IMR-90 (cell line): ENCODE results near the gene ADGRB3. TPM values are rescaled to one million over a fixed set of nuclear protein-coding genes. Genes with fewer than 3 reads are reported as not detected.
A peak's percentile ranks its signal among the peaks of the same experiment; 100 is the strongest.

Source experiments
- ATAC-seq: fragments of 200-7000 bp; cut with Tn5 transposase; 2 replicates; pipeline ENCODE4 v1.9.1; 2020; ENCODE audit warnings: low read depth, mild to moderate bottlenecking, moderate library complexity
- BruUV-seq: library from RNA; stranded (reverse); fragments of 400-500 nt; replicated peaks from 2 replicates; lab custom pipeline; 2021; lab: Mats Ljungman, UMichigan
- CTCF ChIA-PET: fragments of 300-600 bp; formaldehyde crosslinking; extraction: SDS; loops from one replicate; lab custom pipeline; 2021; ENCODE audit warnings: antibody characterized with exemption; lab: Yijun Ruan, JAX
- POLR2A ChIA-PET: fragments of 300-600 bp; sonication (Branson Sonifier 250); formaldehyde crosslinking; loops from one replicate; lab custom pipeline; 2022; ENCODE audit warnings: antibody characterized with exemption; ENCODE audit not compliant: unreplicated experiment; lab: Charles Lee
- DNase-seq: peaks from one replicate; pipeline ENCODE4 v3.0.0; 2013
- H2AFZ ChIP-seq: replicated peaks from 2 replicates; pipeline ENCODE3; 2013; ENCODE audit warnings: low read length, mild to moderate bottlenecking; ENCODE audit not compliant: poor library complexity
- H2AK5ac ChIP-seq: 2 replicates; pipeline ENCODE4 v1.6.1; 2013; ENCODE audit warnings: low read depth, low read length, inconsistent platforms
- H2AK9ac ChIP-seq: replicated peaks from 2 replicates; pipeline ENCODE3; 2013; ENCODE audit warnings: mild to moderate bottlenecking, low read depth, low read length, moderate library complexity; ENCODE audit not compliant: poor library complexity
- H2BK120ac ChIP-seq: 2 replicates; pipeline ENCODE4 v1.6.1; 2013; ENCODE audit warnings: low read depth, low read length, inconsistent platforms
- H2BK15ac ChIP-seq: 3 replicates; pipeline ENCODE4 v1.6.1; 2013; ENCODE audit warnings: low read depth, low read length, inconsistent platforms
- H2BK20ac ChIP-seq: 2 replicates; pipeline ENCODE4 v1.6.1; 2013; ENCODE audit warnings: low read depth, mild to moderate bottlenecking, inconsistent platforms, low read length, moderate library complexity
- H2BK5ac ChIP-seq: 2 replicates; pipeline ENCODE4 v1.6.1; 2013; ENCODE audit warnings: mild to moderate bottlenecking, low read depth, low read length, inconsistent platforms; ENCODE audit not compliant: poor library complexity, severe bottlenecking
- H3K14ac ChIP-seq: replicated peaks from 2 replicates; pipeline ENCODE4 v1.6.1; 2013; ENCODE audit warnings: low read depth, low read length, inconsistent platforms
- H3K18ac ChIP-seq: 2 replicates; pipeline ENCODE4 v1.6.1; 2013; ENCODE audit warnings: low read depth, low read length, control low read depth
- H3K23ac ChIP-seq: 2 replicates; pipeline ENCODE4 v1.6.1; 2013; ENCODE audit warnings: low read depth, low read length, inconsistent platforms
- H3K27ac ChIP-seq: 2 replicates; pipeline ENCODE4 v1.5.1; 2013; ENCODE audit warnings: mild to moderate bottlenecking, control low read depth, low read length; ENCODE audit not compliant: insufficient read depth
- H3K27me3 ChIP-seq: 2 replicates; pipeline ENCODE4 v1.6.1; 2013; ENCODE audit warnings: low read length; ENCODE audit not compliant: control insufficient read depth, insufficient read depth
- H3K36me3 ChIP-seq: 2 replicates; pipeline ENCODE4 v1.6.1; 2013; ENCODE audit warnings: low read length, mixed read lengths; ENCODE audit not compliant: control insufficient read depth, insufficient read depth
- H3K4ac ChIP-seq: 2 replicates; pipeline ENCODE4 v1.6.1; 2013; ENCODE audit warnings: low read depth, low read length, inconsistent platforms
- H3K4me1 ChIP-seq: 2 replicates; pipeline ENCODE4 v1.6.1; 2013; ENCODE audit warnings: low read length, mixed read lengths; ENCODE audit not compliant: control insufficient read depth, insufficient read depth
- H3K4me2 ChIP-seq: 2 replicates; pipeline ENCODE4 v1.6.1; 2013; ENCODE audit warnings: low read depth, mild to moderate bottlenecking, control low read depth, low read length, moderate library complexity
- H3K4me3 ChIP-seq: 2 replicates; pipeline ENCODE4 v1.5.1; 2013; ENCODE audit warnings: low read depth, mild to moderate bottlenecking, control low read depth, low read length, moderate library complexity; ENCODE audit not compliant: insufficient read depth
- H3K56ac ChIP-seq: 2 replicates; pipeline ENCODE4 v1.6.1; 2013; ENCODE audit warnings: low read length, inconsistent platforms; ENCODE audit not compliant: insufficient read depth; ENCODE audit errors: extremely low read depth
- H3K79me1 ChIP-seq, 2 experiments: 2 replicates each; pipeline ENCODE4 v1.6.1; 2013; ENCODE audit warnings: low read length in 2 of 2, inconsistent platforms in 1 of 2, low read depth in 1 of 2
- H3K9ac ChIP-seq: 2 replicates; pipeline ENCODE4 v1.6.1; 2013; ENCODE audit warnings: low read depth, low read length, control low read depth
- H3K9me1 ChIP-seq: 2 replicates; pipeline ENCODE4 v1.6.1; 2013; ENCODE audit warnings: low read length, inconsistent platforms; ENCODE audit not compliant: insufficient read depth
- H3K9me3 ChIP-seq: 2 replicates; pipeline ENCODE4 v1.6.1; 2013; ENCODE audit warnings: low read length; ENCODE audit not compliant: control insufficient read depth, insufficient read depth
- H4K20me1 ChIP-seq: 2 replicates; pipeline ENCODE4 v1.6.1; 2013; ENCODE audit warnings: low read length, inconsistent platforms; ENCODE audit not compliant: insufficient read depth
- H4K5ac ChIP-seq: 2 replicates; pipeline ENCODE4 v1.6.1; 2013; ENCODE audit warnings: mild to moderate bottlenecking, low read depth, low read length, control low read depth
- H4K8ac ChIP-seq, 2 experiments: 2 replicates each; pipeline ENCODE4 v1.6.1; 2013; ENCODE audit warnings: low read depth in 2 of 2, low read length in 2 of 2, control low read depth in 1 of 2, inconsistent platforms in 1 of 2
- H4K91ac ChIP-seq: 2 replicates; pipeline ENCODE4 v1.6.1; 2013; ENCODE audit warnings: low read depth, low read length, inconsistent platforms; ENCODE audit not compliant: insufficient read depth
- BHLHE40 ChIP-seq: fragments of 150-350 bp; IDR thresholded peaks from 2 replicates; pipeline ENCODE4 v1.6.1; 2016; ENCODE audit warnings: mild to moderate bottlenecking, low read depth, low read length
- CHD1 ChIP-seq: IDR thresholded peaks from 2 replicates; pipeline ENCODE4 v1.6.1; 2012; ENCODE audit warnings: low read depth, low read length, improper control_type of control experiment
- ELK1 ChIP-seq: fragments of 150-350 bp; IDR thresholded peaks from 2 replicates; pipeline ENCODE4 v1.6.1; 2016; ENCODE audit warnings: low read depth, mild to moderate bottlenecking, low read length, moderate library complexity, borderline replicate concordance
- FOS ChIP-seq: fragments of 150-350 bp; IDR thresholded peaks from 2 replicates; pipeline ENCODE4 v1.6.1; 2016; ENCODE audit warnings: low read depth, low read length
- MAFK ChIP-seq: IDR thresholded peaks from 2 replicates; pipeline ENCODE4 v1.6.1; 2012; ENCODE audit warnings: low read depth, low read length, improper control_type of control experiment
- MAZ ChIP-seq: IDR thresholded peaks from 2 replicates; pipeline ENCODE4 v1.6.1; 2012; ENCODE audit warnings: low read depth, mild to moderate bottlenecking, low read length, improper control_type of control experiment, moderate library complexity, borderline replicate concordance
- MXI1 ChIP-seq: IDR thresholded peaks from 2 replicates; pipeline ENCODE4 v1.6.1; 2012; ENCODE audit warnings: low read depth, mild to moderate bottlenecking, low read length, moderate library complexity, borderline replicate concordance
- NFE2L2 ChIP-seq: fragments of 150-350 bp; IDR thresholded peaks from 2 replicates; pipeline ENCODE4 v1.6.1; 2016; ENCODE audit warnings: low read depth, mild to moderate bottlenecking, low read length
- RCOR1 ChIP-seq: IDR thresholded peaks from 2 replicates; pipeline ENCODE4 v1.6.1; 2012; ENCODE audit warnings: mild to moderate bottlenecking, low read length, improper control_type of control experiment; ENCODE audit not compliant: insufficient replicate concordance
- USF2 ChIP-seq: fragments of 150-350 bp; IDR thresholded peaks from 2 replicates; pipeline ENCODE4 v1.6.1; 2017; ENCODE audit warnings: mild to moderate bottlenecking, antibody characterized with exemption, low read length, low read depth
- WGBS, 2 experiments: methylation state at CpG; one replicate each; pipeline versions ENCODE4 v1.1.5 to v1.1.7; 2013; ENCODE audit warnings: missing lambda C conversion rate in 2 of 2; ENCODE audit not compliant: insufficient read length in 1 of 2; ENCODE audit errors: extremely low coverage in 2 of 2; 5-methylcytosine and 5-hydroxymethylcytosine counted together
- dilution Hi-C: fragments of 300-500 bp; cut with HindIII; formaldehyde crosslinking; loops from one replicate; pipeline ENCODE4 v1.14.3; 2018; ENCODE audit warnings: low sequenced_read_pairs; ENCODE audit not compliant: unreplicated experiment
- in situ Hi-C: fragments of 300-500 bp; cut with MboI; formaldehyde crosslinking; loops from 3 replicates; pipeline ENCODE4 v1.14.3; 2019; ENCODE audit warnings: low sequenced_read_pairs, inconsistent platforms, mixed read lengths
- intact Hi-C: fragments of 100-400 bp; cut with micrococcal nuclease; formaldehyde crosslinking; loops from 2 replicates; pipeline ENCODE4 v1.10.0; 2022
- polyA plus RNA-seq, 3 experiments: library from polyadenylated mRNA; depleted of rRNA; stranded (reverse); fragments of >200 nt; gene quantifications; 2 replicates each; pipeline ENCODE4 v1.2.3, GENCODE V29; 2012; ENCODE audit warnings: low replicate concordance in 1 of 3
- total RNA-seq: library from RNA; depleted of rRNA; stranded (reverse); fragments of >200 nt; gene quantifications from 2 replicates; pipeline ENCODE4 v1.2.3, GENCODE V29; 2012

Gene ADGRB3
- total and polyA plus RNA-seq, 2 of the 4 experiments (the other 2 are of a cell fraction): not detected

GRCh38 chr6:69026715-69027114 is 391.6 kb downstream of the ADGRB3 start:
- no peak overlapping the region for H4K5ac ChIP-seq
- no peak overlapping the region for H3K56ac ChIP-seq
- no peak overlapping the region for H2BK5ac ChIP-seq
- no peak overlapping the region for H2AFZ ChIP-seq
- H3K4ac ChIP-seq: no peak overlapping the region
- in situ Hi-C loops: no loop called here
- no peak overlapping the region for H4K91ac ChIP-seq
- no peaks in the 10 kb centered on the region for H3K36me3 ChIP-seq
- dilution Hi-C loops: no loop called here
- H3K4me3 ChIP-seq: no peak overlapping the region
- WGBS, 2 experiments: no CpG with 5 or more reads among the region's 3 CpGs
- H3K27me3 ChIP-seq: no peaks in the 10 kb centered on the region
- CTCF ChIA-PET: interaction anchor here (0.9 kb wide), 1 partner anchor 71 kb away, joined by 3 read pairs; no protein-coding TSS in a partner anchor
- DNase-seq: peak; percentile 1
- H2AK9ac ChIP-seq: no peak overlapping the region
- H4K8ac ChIP-seq: no peak overlapping the region
- no peaks in the 10 kb centered on the region for H3K4me1 ChIP-seq
- H3K9ac ChIP-seq: no peak overlapping the region
- H3K14ac ChIP-seq: no peak overlapping the region
- no peak overlapping the region for H2BK20ac ChIP-seq
- no TSS peak for BruUV-seq
- no peak overlapping the region for H3K4me2 ChIP-seq
- H3K18ac ChIP-seq: no peak overlapping the region
- H2BK15ac ChIP-seq: no peak overlapping the region
- POLR2A ChIA-PET: no interaction called here
- H3K23ac ChIP-seq: no peak overlapping the region
- intact Hi-C loops: no loop called here
- H3K27ac ChIP-seq: no peak overlapping the region
- H4K20me1 ChIP-seq: no peaks in the 10 kb centered on the region
- no peak overlapping the region for H2BK120ac ChIP-seq
- H3K9me3 ChIP-seq: no peaks in the 10 kb centered on the region
- no peaks in the 10 kb centered on the region for H3K9me1 ChIP-seq
- no peak for ATAC-seq
- no peaks in the 10 kb centered on the region for H3K79me1 ChIP-seq
- H2AK5ac ChIP-seq: no peak overlapping the region
- TF ChIP-seq MXI1 (no peak), NFE2L2 (no peak), BHLHE40 (no peak), RCOR1 (no peak), CHD1 (no peak), ELK1 (no peak), MAZ (no peak), USF2 (no peak), MAFK (no peak), FOS (no peak)
